HFF-Myc (cell line): Measurements from ENCODE around the gene PPARG.
"Not testable (repeated sequence)": the region's sequence is repeated elsewhere in the genome, so short reads cannot be mapped to it uniquely, and the experiment has no call there.

Experiments used
- DNase-seq: peaks from one replicate; pipeline ENCODE4 v3.0.0-alpha.2; 2011; ENCODE audit warnings: low read depth; ENCODE audit errors: extremely low read depth
- H3K4me3 ChIP-seq: replicated peaks from 2 replicates; pipeline ENCODE4 v1.5.1; 2011; ENCODE audit warnings: low read depth, mild to moderate bottlenecking, control low read depth, low read length
- TF ChIP-seq, protein P1 (sequence below): IDR thresholded peaks from 2 replicates; pipeline ENCODE4 v1.5.1; 2012; ENCODE audit warnings: mild to moderate bottlenecking, low read depth, low read length, control low read depth; ENCODE audit errors: missing control alignments

Gene PPARG

DNA sequence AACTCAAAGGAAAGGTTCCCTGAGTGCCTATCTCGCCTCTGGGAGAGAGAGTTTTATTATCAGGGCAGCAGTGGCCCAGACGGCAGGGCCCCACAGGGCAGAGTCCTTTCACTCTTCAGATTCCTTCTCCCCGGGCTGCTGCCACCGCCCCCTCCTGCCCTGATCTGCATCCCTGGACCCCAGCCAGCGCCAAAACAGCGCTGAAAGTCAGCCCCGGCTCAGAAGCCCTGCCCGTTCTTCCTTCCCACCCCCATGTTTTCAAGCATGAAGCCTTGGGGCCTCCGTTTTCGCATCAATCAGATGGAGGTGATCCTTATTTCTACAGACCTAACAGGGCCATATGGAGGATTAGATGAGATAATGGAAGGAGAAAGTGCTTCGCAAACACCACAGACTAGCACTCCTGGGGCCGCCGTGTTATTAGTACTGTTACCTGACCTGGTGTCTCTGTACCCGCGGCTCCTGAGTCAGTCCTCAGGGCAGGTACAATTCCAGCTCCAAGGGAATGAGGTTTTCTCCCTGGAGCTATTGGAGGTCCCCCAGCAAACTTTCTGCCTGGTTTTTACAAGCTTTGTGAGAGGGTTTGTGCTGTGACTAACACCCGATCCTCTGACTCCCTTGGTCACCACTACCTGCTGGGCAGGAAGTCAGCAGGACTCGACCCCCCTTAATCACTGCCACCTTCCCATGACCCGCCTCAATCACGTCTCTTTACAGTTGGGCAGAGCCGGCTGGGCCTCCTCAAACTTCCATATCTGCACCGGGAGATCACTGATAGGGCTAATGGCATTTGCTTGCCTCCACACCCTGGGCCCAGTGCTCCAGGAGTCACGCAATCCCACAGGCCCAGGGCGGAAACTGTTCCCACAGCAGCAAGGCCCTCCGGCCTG lies 156.0 kb downstream of the PPARG start:
- no peak overlapping the region for H3K4me3 ChIP-seq
- DNase-seq = no peak
- TF ChIP-seq, protein P1, sequence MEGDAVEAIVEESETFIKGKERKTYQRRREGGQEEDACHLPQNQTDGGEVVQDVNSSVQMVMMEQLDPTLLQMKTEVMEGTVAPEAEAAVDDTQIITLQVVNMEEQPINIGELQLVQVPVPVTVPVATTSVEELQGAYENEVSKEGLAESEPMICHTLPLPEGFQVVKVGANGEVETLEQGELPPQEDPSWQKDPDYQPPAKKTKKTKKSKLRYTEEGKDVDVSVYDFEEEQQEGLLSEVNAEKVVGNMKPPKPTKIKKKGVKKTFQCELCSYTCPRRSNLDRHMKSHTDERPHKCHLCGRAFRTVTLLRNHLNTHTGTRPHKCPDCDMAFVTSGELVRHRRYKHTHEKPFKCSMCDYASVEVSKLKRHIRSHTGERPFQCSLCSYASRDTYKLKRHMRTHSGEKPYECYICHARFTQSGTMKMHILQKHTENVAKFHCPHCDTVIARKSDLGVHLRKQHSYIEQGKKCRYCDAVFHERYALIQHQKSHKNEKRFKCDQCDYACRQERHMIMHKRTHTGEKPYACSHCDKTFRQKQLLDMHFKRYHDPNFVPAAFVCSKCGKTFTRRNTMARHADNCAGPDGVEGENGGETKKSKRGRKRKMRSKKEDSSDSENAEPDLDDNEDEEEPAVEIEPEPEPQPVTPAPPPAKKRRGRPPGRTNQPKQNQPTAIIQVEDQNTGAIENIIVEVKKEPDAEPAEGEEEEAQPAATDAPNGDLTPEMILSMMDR = no peak

DNA sequence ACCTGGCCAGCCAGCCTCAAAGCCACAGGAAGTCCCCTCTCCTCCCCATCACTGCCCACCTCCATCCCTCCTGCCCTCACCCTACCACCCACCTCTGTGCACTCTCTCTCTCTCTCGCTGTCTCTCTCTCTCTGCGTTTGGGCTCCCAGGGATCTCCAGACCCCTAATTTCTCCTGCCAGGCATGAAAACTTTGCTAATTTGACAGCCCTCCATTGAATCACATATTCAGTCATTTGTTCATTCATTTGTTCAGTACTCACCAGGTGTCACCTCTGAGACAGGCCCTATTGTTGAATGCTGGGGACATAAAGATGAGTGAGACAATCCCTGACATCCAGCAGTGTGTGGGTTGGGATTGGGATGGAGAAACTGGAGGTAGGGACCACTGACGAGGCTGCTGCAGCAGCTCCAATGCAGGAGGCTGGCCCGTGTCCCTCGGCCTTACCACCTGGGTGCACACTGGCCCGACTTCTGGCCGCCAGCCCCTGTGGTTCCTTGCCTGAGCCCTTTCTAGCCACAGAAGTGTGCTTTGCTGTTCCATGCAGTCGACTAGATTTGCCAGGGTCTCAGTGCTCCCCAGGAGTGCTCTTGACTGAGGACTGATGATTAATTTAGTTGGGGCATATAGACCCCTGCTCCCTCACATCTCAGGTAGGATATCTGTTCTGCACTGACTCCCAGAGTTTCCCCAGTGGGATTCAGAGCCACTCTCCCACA lies 156.8 kb downstream of the PPARG start:
- TF ChIP-seq, protein P1 = no peak
- H3K4me3 ChIP-seq = no peak overlapping the region
- no peak for DNase-seq

DNA sequence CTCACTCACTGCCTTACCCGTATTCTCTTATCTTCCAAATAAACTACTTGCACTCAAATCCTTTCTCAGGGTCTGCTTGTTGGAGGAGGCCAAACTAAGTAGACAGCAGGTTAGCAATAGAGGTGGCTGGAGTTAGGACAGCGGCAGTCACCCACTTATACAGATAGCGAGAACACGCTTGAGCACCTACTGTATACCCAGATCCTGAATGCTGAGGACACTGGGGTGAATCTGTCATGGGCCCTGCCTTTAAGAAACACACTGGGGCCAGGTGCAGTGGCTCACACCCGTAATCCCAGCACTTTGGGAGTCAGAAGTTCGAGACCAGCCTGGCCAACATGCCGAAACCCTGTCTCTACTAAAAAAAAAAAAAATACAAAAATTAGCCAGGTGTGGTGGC lies 157.4 kb downstream of the PPARG start:
- TF ChIP-seq, protein P1 = no peak
- H3K4me3 ChIP-seq = no peak overlapping the region
- no peak for DNase-seq

DNA sequence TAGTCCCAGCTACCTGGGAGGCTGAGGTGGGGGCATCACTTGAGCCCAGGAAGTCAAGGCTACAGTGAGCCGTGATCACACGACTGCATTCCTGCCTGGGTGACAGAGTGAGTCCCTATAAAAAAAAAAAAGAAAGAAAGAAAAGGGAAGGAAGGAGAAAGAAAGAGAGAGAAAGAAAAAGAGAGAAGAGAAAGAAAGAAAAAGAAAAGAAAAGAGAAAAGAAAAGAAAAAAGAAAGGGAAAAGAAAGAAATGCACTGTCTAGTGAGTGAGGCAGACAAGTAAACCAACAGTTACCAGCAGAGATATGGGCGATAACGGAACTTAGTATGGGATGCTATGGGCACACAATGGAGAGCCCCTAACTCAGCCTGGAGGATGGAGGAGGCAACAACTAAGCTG lies 158.2 kb downstream of the PPARG start:
- TF ChIP-seq, protein P1 = no peak
- DNase-seq = no peak
- no peak overlapping the region for H3K4me3 ChIP-seq

DNA sequence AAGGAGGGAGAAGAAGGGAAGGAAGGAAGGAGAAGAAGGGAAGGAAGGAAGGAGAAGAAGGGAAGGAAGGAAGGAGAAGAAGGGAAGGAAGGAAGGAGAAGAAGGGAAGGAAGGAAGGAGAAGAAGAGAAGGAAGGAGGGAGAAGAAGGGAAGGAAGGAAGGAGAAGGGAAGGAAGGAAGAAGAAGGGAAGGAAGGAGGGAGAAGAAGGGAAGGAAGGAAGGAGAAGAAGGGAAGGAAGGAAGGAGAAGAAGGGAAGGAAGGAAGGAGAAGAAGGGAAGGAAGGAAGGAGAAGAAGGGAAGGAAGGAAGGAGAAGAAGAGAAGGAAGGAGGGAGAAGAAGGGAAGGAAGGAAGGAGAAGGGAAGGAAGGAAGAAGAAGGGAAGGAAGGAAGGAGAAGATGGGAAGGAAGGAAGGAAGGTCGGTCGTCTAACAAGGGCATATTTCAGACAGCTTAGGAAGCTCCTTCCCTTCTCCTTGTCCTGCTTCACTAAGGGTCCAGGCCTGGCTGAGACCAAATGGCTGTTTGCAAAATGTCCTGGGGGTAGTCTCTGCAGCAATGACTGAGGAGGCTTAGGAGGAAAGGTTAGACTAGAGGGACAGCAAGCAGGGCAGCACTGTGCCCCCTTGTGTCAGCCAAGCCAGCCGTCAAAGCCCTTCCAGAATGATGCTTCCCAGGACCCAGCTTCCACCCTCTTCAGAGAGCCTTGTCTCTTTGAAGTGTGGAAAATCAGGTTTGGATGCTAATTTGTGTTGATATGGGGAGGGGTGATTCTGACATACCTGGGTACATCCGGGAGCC lies 159.7 kb downstream of the PPARG start:
- not testable (repeated sequence) for H3K4me3 ChIP-seq, DNase-seq

DNA sequence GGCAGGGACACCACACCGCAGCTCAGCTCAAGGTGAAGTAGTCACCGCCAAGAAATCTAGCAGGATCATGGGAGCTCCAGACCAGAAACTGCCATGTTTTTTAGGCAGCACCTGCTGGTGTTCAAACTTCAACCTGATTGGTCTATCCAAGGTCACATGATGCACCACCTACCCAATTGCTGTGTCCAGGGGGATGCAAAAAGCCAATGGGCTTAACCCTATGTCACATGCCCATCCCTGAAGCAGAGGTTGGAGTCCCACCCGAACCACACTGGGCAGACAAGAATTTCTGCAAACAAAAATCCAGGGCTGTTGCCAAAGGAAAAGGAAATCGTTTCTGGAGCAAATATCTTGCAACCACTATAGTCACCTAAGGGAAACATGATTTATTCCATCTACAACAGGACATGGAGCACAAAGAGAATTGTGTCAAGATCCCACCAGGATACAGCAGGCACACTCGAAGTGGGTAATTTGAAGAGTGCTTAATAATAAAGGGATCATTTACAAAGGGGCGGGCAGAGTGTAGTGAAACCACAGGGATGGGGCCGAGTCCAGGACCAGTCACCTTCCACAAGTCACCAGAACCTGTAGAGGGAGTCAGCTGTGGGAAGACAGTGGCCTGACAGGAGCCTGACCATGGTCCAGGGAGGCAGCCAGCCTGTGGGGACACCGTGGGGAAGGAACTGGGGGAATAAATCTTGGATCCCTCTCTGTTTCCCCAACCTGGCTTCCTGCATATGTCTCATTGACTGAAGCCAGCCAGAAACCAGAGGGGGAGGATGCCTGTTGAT lies 161.2 kb downstream of the PPARG start:
- TF ChIP-seq, protein P1 = no peak
- no peak for DNase-seq
- no peak overlapping the region for H3K4me3 ChIP-seq
